Adrenal gland (tissue), 12 donors: ENCODE measurements around the gene PKNOX2. TPM values are rescaled to one million over a fixed set of nuclear protein-coding genes. Genes with fewer than 3 reads are reported as not detected.
A peak's percentile ranks its signal among the peaks of the same experiment; 100 is the strongest.

Source experiments
- DNase-seq, 7 donors: peaks; one replicate each; pipeline ENCODE4 v3.0.0-alpha.2; 2019 to 2020
- H3K27ac ChIP-seq, 5 donors: fragments of 200-600 bp; sonication (generic) in 4 of 5; 1 replicate in 3 of 5; 2 replicates in 2 of 5; pipeline versions ENCODE4 v1.5.1 to v1.8.0; 2016 to 2020; ENCODE audit warnings: mild to moderate bottlenecking in 1 of 5
- H3K27me3 ChIP-seq: fragments of 200-600 bp; 2 replicates; pipeline ENCODE4 v1.8.0; 2021
- H3K36me3 ChIP-seq, 2 donors: fragments of 200-600 bp; replicated peaks in 1 of 2; 1 replicate in 1 of 2; 2 replicates in 1 of 2; pipeline versions ENCODE4 v1.5.1 to v1.8.0; 2018 to 2022
- H3K4me1 ChIP-seq, 2 donors: fragments of 200-600 bp; replicated peaks in 1 of 2; 1 replicate in 1 of 2; 2 replicates in 1 of 2; pipeline versions ENCODE4 v1.5.1 to v1.8.0; 2018 to 2021
- H3K4me3 ChIP-seq, 4 donors: fragments of 200-600 bp; sonication (generic) in 3 of 4; one replicate each; pipeline ENCODE4 v1.5.1; 2016 to 2018
- H3K9me3 ChIP-seq, 3 donors: fragments of 200-600 bp; sonication (generic) in 1 of 3; replicated peaks in 1 of 3; 1 replicate in 2 of 3; 2 replicates in 1 of 3; pipeline versions ENCODE4 v1.5.1 to v1.8.0; 2016 to 2021
- POLR2A ChIP-seq, 2 donors: fragments of 450-650 bp; IDR thresholded peaks; one replicate each; pipeline ENCODE4 v1.6.1; 2017; ENCODE audit warnings: antibody characterized with exemption in 2 of 2, mild to moderate bottlenecking in 2 of 2, moderate library complexity in 1 of 2
- WGBS, 4 donors: extraction: QIAGEN DNeasy Blood & Tissue Kit in 2 of 4; methylation state at CpG; one replicate each; pipeline versions ENCODE4 v1.1.5 to v1.1.7; 2013 to 2017; 5-methylcytosine and 5-hydroxymethylcytosine counted together
- intact Hi-C, 2 donors: fragments of 100-400 bp; cut with DNase I; formaldehyde crosslinking; loops; one replicate each; pipeline versions ENCODE4 v1.14.1 to v1.15.0; 2022 to 2023
- polyA plus RNA-seq, 3 donors: library from polyadenylated mRNA; stranded (reverse); fragments of 200-250 nt in 2 of 3; fragments of 350-450 nt in 1 of 3; fragmentation: Illumina TruSeq in 1 of 3; extraction: RNeasy Lipid Tissue Mini Kit (QIAGEN cat#74804) in 1 of 3; gene quantifications; one replicate each; pipeline ENCODE4 v1.2.3, GENCODE V29; 2013 to 2014
- total RNA-seq, 9 donors: library from RNA; depleted of rRNA in 4 of 9; stranded (reverse); fragments of >200 nt in 4 of 9; fragments of 120-200 nt in 1 of 9; fragmentation: NEBNext Ultra II Directional in 1 of 9; extraction: Animal tissue kit (Norgen Biotek cat#: 25700) in 1 of 9; gene quantifications; one replicate each; pipeline versions ENCODE4 v1.1.0 to v1.2.4, GENCODE V29; 2013 to 2023
- TF ChIP-seq, protein P1 (sequence below), 6 experiments: fragments of 450-650 bp in 4 of 6; fragments of 200-600 bp in 2 of 6; sonication (generic) in 1 of 6; IDR thresholded peaks; 1 replicate in 5 of 6; 2 replicates in 1 of 6; pipeline versions ENCODE4 v1.5.1 to v1.8.0; 2016 to 2021; ENCODE audit warnings: antibody characterized with exemption in 6 of 6, mild to moderate bottlenecking in 2 of 6, moderate library complexity in 1 of 6
- donor health status: healthy with polysubstance abuse.
- donor health status: Bipolar disorder and iron deficiency.
- donor health status: DM: yes; HTN: yes; CAD: no.
- donor health status: DM: no; HTN: no; CAD: no.
- donor health status: DM: no; HTN: no; CAD: no.
- donor health status: DM: yes; HTN: yes; CAD: no.

Gene PKNOX2
- total and polyA plus RNA-seq, 12 donors = 1.2 to 34.7 (median 3.1) TPM

DNA sequence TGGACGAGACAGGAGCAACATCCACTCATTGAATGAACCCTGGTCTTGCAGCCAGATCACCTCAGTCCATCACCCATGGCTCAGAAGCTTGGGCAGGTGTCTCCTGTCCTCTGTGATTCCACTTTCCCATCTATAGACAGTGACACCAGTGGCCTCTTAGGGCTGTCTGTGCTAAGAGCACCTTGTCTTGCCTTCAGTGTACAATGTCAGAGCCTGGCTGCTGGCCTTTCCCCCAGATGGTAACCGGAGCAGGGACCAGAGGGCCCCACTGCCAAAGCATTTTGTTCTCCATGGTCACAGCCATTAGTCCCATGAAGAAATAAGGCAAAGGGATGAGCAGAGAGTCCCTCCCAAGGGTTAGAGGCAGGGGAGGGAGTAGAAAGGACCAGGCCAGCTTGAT, 35.4 kb downstream of the PKNOX2 start:
- no peak for DNase-seq
- WGBS, 4 donors = 73 to 85% (median 83%) methylated on average over 2 of the region's 2 CpGs
- intact Hi-C loops = no loop called here
- TF ChIP-seq, protein P1, sequence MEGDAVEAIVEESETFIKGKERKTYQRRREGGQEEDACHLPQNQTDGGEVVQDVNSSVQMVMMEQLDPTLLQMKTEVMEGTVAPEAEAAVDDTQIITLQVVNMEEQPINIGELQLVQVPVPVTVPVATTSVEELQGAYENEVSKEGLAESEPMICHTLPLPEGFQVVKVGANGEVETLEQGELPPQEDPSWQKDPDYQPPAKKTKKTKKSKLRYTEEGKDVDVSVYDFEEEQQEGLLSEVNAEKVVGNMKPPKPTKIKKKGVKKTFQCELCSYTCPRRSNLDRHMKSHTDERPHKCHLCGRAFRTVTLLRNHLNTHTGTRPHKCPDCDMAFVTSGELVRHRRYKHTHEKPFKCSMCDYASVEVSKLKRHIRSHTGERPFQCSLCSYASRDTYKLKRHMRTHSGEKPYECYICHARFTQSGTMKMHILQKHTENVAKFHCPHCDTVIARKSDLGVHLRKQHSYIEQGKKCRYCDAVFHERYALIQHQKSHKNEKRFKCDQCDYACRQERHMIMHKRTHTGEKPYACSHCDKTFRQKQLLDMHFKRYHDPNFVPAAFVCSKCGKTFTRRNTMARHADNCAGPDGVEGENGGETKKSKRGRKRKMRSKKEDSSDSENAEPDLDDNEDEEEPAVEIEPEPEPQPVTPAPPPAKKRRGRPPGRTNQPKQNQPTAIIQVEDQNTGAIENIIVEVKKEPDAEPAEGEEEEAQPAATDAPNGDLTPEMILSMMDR (IDR thresholded peaks at IDR 0.05) = no peak
- TF ChIP-seq POLR2A (IDR thresholded peaks at IDR 0.05) = no peak
- H3K9me3 ChIP-seq = no peaks in the 10 kb centered on the region
- no peaks in the 10 kb centered on the region for H3K27me3 ChIP-seq
- no peaks in the 10 kb centered on the region for H3K4me1 ChIP-seq
- H3K4me3 ChIP-seq = no peak overlapping the region
- H3K27ac ChIP-seq = no peak overlapping the region
- H3K36me3 ChIP-seq = no peaks in the 10 kb centered on the region

DNA sequence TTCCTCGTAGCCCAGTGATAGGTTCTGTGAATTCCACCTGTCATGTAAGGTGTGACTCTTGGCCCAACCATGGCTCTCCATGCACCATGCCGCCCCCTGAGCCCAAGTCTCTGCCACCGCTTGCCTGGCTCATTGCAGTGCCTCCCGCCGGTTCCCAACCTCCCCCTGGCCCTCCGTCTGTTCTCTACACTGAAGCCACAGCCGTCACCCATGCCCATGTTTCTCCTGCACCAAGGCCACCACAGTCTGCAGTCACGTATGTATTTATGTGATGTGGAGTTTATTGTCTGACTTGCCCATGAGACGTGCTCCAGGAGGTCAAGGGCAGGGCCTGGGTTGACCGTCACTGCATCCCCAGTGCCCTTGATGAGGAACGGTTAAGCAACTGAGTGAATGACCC, 35.9 kb downstream of the PKNOX2 start:
- no peaks in the 10 kb centered on the region for H3K9me3 ChIP-seq
- DNase-seq = peak in 1 of 7 donors; percentile 4
- 79 to 93% (median 84%) methylated on average over 11 of the region's 11 CpGs for WGBS, 4 donors
- H3K27me3 ChIP-seq = no peaks in the 10 kb centered on the region
- intact Hi-C loops = no loop called here
- no peak overlapping the region for H3K27ac ChIP-seq
- TF ChIP-seq, protein P1 (IDR thresholded peaks at IDR 0.05) = no peak
- no peak for TF ChIP-seq POLR2A (IDR thresholded peaks at IDR 0.05)
- no peaks in the 10 kb centered on the region for H3K4me1 ChIP-seq
- H3K4me3 ChIP-seq = no peak overlapping the region
- no peaks in the 10 kb centered on the region for H3K36me3 ChIP-seq

DNA sequence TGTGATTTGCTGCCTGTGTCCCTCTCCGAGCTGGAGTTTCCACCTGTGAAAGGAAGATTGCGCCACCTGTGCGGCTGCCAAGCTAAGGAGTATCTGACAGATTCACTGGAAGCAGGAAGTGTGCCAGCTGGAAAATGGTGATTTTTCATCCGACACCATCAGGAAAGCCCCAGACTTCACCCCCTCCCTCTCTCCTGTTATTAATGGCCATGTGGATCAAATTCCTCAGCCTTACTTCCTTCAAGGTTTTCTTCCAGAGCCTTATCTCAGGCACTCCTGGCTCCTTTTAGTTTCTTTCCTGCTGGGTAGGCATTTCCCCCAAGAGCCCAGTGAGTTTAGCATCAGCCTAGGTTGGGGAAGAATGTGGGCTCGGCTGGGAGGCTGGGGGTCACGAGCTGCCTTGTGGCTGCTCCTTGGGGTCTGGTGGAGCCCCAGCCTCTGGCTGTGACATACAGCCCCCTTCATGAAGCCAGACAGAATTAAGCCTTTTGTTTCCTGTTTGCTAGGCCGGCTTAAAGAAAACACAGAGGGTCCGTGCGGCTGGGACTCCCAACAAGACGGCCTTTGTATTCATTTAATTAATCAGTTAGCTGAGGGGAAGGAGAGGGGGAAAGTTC, 37.1 kb downstream of the PKNOX2 start:
- no peaks in the 10 kb centered on the region for H3K36me3 ChIP-seq
- no peaks in the 10 kb centered on the region for H3K9me3 ChIP-seq
- no peaks in the 10 kb centered on the region for H3K4me1 ChIP-seq
- H3K4me3 ChIP-seq = no peak overlapping the region
- no peak for DNase-seq
- TF ChIP-seq, protein P1 (IDR thresholded peaks at IDR 0.05) = no peak
- TF ChIP-seq POLR2A (IDR thresholded peaks at IDR 0.05) = no peak
- H3K27me3 ChIP-seq = no peaks in the 10 kb centered on the region
- intact Hi-C loops = no loop called here
- WGBS, 4 donors = 55 to 73% (median 67%) methylated on average over 10 of the region's 10 CpGs
- no peak overlapping the region for H3K27ac ChIP-seq

DNA sequence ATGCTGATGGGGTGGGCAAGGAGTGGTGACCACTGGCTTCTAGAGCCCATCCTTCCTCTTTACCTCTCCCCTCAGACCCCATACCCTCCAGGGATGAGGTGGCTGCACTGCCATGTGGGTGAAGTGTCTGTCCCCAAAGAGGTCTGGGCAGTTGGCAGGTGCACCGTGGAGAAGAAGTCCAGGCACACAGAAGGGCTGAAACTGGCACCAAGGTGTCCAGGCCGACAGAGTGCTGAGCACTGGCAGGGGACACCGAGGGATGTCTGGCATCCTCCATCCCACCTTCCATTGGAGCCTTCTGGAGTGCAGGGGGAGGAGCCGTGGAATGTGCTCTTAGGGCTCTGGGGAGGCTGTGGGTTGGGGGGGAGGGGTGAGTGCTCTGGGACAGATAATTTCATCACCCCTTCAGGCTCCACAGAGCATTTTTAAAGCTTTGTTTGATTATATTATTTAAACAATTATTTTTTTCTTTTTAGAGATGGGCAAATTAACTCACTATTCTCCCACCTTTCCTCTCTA, 37.9 kb downstream of the PKNOX2 start:
- Histone ChIP-seq H3K4me3 (no peak overlapping the region), H3K27ac (no peak overlapping the region), H3K36me3 (no peaks in the 10 kb centered on the region), H3K4me1 (no peaks in the 10 kb centered on the region), H3K27me3 (no peaks in the 10 kb centered on the region), H3K9me3 (no peaks in the 10 kb centered on the region)
- intact Hi-C loops = no loop called here
- no peak for DNase-seq
- 54 to 77% (median 70%) methylated on average over 3 to 4 of the region's 4 CpGs for WGBS, 4 donors
- TF ChIP-seq, protein P1 (IDR thresholded peaks at IDR 0.05) = no peak
- no peak for TF ChIP-seq POLR2A (IDR thresholded peaks at IDR 0.05)
